Measurements from ENCODE around the gene ZFP69. TPM values are rescaled to one million over a fixed set of nuclear protein-coding genes. Genes with fewer than 3 reads are reported as not detected.

Gene ZFP69
- total RNA-seq, 4 donors from 2014 or later, result 2.5 to 5.8 (median 4.4) TPM

GRCh38 chr1:40450495-40451237, 26.4 kb upstream of the ZFP69 start:
- peaks cover 5 to 12% (median 10%) of the 10 kb centered on the region in 4 donors for H3K4me1 ChIP-seq
- peaks cover 0 to 5% (median 2%) of the 10 kb centered on the region in 4 donors for H3K36me3 ChIP-seq
- DNase-seq (ENCODE audit: extremely low spot score), result no peak
- H3K9me3 ChIP-seq, result peaks cover 0 to 21% (median 2%) of the 10 kb centered on the region in 4 donors
- H3K27ac ChIP-seq (replicated peaks in 1 of 4), result peak overlapping the region; percentile 75 to 84 (median 80)
- no peaks in the 10 kb centered on the region for H3K27me3 ChIP-seq
- intact Hi-C loops (cut with DNase I), result no loop called here
- no peak for TF ChIP-seq EP300 (IDR thresholded peaks at IDR 0.05)
- TF ChIP-seq POLR2A (IDR thresholded peaks at IDR 0.05; ENCODE audit: low read depth), result no peak
- TF ChIP-seq POLR2AphosphoS5 (IDR thresholded peaks at IDR 0.05), result no peak
- no peak for TF ChIP-seq CTCF (IDR thresholded peaks at IDR 0.05)
- H3K4me3 ChIP-seq, result peak overlapping the region; percentile 66 to 79 (median 75)
- 13% methylated on average over 22 of the region's 22 CpGs for WGBS

GRCh38 chr1:40451238-40451585, 25.9 kb upstream of the ZFP69 start:
- DNase-seq (ENCODE audit: extremely low spot score), result no peak
- peaks cover 0 to 5% (median 2%) of the 10 kb centered on the region in 4 donors for H3K36me3 ChIP-seq
- peak overlapping the region in 1 of 4 donors; percentile 79 for H3K4me3 ChIP-seq
- peaks cover 0 to 20% (median 3%) of the 10 kb centered on the region in 4 donors for H3K9me3 ChIP-seq
- H3K4me1 ChIP-seq, result peaks cover 5 to 12% (median 10%) of the 10 kb centered on the region in 4 donors
- intact Hi-C loops (cut with DNase I), result no loop called here
- TF ChIP-seq CTCF (IDR thresholded peaks at IDR 0.05) (no peak), POLR2A (IDR thresholded peaks at IDR 0.05; ENCODE audit: low read depth) (no peak), EP300 (IDR thresholded peaks at IDR 0.05) (no peak), POLR2AphosphoS5 (IDR thresholded peaks at IDR 0.05) (no peak)
- WGBS, result 100% methylated on average over 1 of the region's 1 CpG
- no peaks in the 10 kb centered on the region for H3K27me3 ChIP-seq
- peak overlapping the region in 1 of 4 donors; percentile 78 for H3K27ac ChIP-seq (replicated peaks in 1 of 4)

GRCh38 chr1:40454873-40455272, 22.2 kb upstream of the ZFP69 start:
- no peak for DNase-seq (ENCODE audit: extremely low spot score)
- H3K36me3 ChIP-seq, result peaks cover 15 to 35% (median 21%) of the 10 kb centered on the region in 4 donors
- no peak overlapping the region for H3K4me3 ChIP-seq
- intact Hi-C loops (cut with DNase I), result no loop called here
- peaks cover 0 to 54% (median 36%) of the 10 kb centered on the region in 4 donors for H3K9me3 ChIP-seq
- peaks cover 5 to 9% (median 7%) of the 10 kb centered on the region in 4 donors for H3K4me1 ChIP-seq
- 100% methylated on average over 1 of the region's 1 CpG for WGBS
- H3K27me3 ChIP-seq, result no peaks in the 10 kb centered on the region
- TF ChIP-seq POLR2A (IDR thresholded peaks at IDR 0.05; ENCODE audit: low read depth), result no peak
- TF ChIP-seq CTCF (IDR thresholded peaks at IDR 0.05), result no peak
- no peak for TF ChIP-seq POLR2AphosphoS5 (IDR thresholded peaks at IDR 0.05)
- TF ChIP-seq EP300 (IDR thresholded peaks at IDR 0.05), result no peak
- no peak overlapping the region for H3K27ac ChIP-seq (replicated peaks in 1 of 4)

- no peak for DNase-seq (ENCODE audit: extremely low spot score)
- no peak overlapping the region for H3K27ac ChIP-seq (replicated peaks in 1 of 4)
- H3K4me1 ChIP-seq, result no peaks in the 10 kb centered on the region
- H3K36me3 ChIP-seq, result peaks cover 11 to 24% (median 12%) of the 10 kb centered on the region in 4 donors
- no peaks in the 10 kb centered on the region for H3K27me3 ChIP-seq
- intact Hi-C loops (cut with DNase I), result no loop called here
- H3K4me3 ChIP-seq, result no peak overlapping the region
- TF ChIP-seq POLR2AphosphoS5 (IDR thresholded peaks at IDR 0.05) (no peak), EP300 (IDR thresholded peaks at IDR 0.05) (no peak), POLR2A (IDR thresholded peaks at IDR 0.05; ENCODE audit: low read depth) (no peak), CTCF (IDR thresholded peaks at IDR 0.05) (no peak)
- peaks cover 0 to 100% (median 100%) of the 10 kb centered on the region in 4 donors for H3K9me3 ChIP-seq
- 98% methylated on average over 3 of the region's 3 CpGs for WGBS
These were observed 14.0 kb upstream of the ZFP69 start for GRCh38 chr1:40462956-40463590.

Data from esophagus muscularis mucosa (tissue), 4 donors.